Stimulated activated CD4-positive, alpha-beta T cell treated with anti-CD3 and anti-CD28 coated beads, TNF-alpha, amount 100 ng/mL, for 48 hours (primary cell): Measurements from ENCODE around the gene HAUS3.

Experiments
- DNase-seq, 3 donors: peaks; one replicate each; pipeline ENCODE4 v3.0.0-alpha.2; 2020; ENCODE audit warnings: low read depth in 3 of 3

Gene HAUS3

GRCh38 chr4:2263926-2264321 is 22.0 kb upstream of the HAUS3 start:
- DNase-seq: no peak

- DNase-seq: no peak
Measured at GRCh38 chr4:2262944-2263250, 21.0 kb upstream of the HAUS3 start.

GRCh38 chr4:2262145-2262943 is 20.4 kb upstream of the HAUS3 start:
- peak; percentile 92 to 97 (median 95) for DNase-seq

GRCh38 chr4:2261853-2262144 is 19.9 kb upstream of the HAUS3 start, which contains the start of gene MXD4:
MXD4 (minus strand) TSS chr4:2262109; CDS start chr4:2261980, 129 bp downstream.
- DNase-seq: no peak

GRCh38 chr4:2261110-2261852 is 19.4 kb upstream of the HAUS3 start:
- DNase-seq: peak; percentile 14 to 55 (median 17)

GRCh38 chr4:2260344-2261109 is 18.6 kb upstream of the HAUS3 start:
- no peak for DNase-seq

- DNase-seq: no peak
Measured at GRCh38 chr4:2259541-2260343, 17.8 kb upstream of the HAUS3 start.

- DNase-seq: no peak
Measured at GRCh38 chr4:2259036-2259540, 17.2 kb upstream of the HAUS3 start.

- DNase-seq: no peak
Measured at GRCh38 chr4:2258091-2259035, 16.4 kb upstream of the HAUS3 start.

- DNase-seq: no peak
Measured at GRCh38 chr4:2257361-2258081, 15.6 kb upstream of the HAUS3 start.

GRCh38 chr4:2256781-2257191 is 14.9 kb upstream of the HAUS3 start:
- DNase-seq: no peak

GRCh38 chr4:2256156-2256731 is 14.3 kb upstream of the HAUS3 start:
- DNase-seq: no peak

GRCh38 chr4:2255501-2256155 is 13.7 kb upstream of the HAUS3 start:
- DNase-seq: no peak

GRCh38 chr4:2254665-2255500 is 13.0 kb upstream of the HAUS3 start:
- no peak for DNase-seq

- no peak for DNase-seq
Measured at GRCh38 chr4:2253160-2254084, 11.5 kb upstream of the HAUS3 start.

- DNase-seq: no peak
Measured at GRCh38 chr4:2252530-2253091, 10.7 kb upstream of the HAUS3 start.
